SK-N-SH treated with all-trans-retinoic acid at 6 μM for 48 hours (cell line): ENCODE results near the gene ZNF575.

ENCODE experiments used
- ATAC-seq: fragments of 200-7000 bp; cut with Tn5 transposase; 3 replicates; pipeline ENCODE4 v1.9.1; 2020; ENCODE audit warnings: mild to moderate bottlenecking, moderate library complexity
- ARNTL ChIP-seq: fragments of 450-650 bp; formaldehyde crosslinking; IDR thresholded peaks from 2 replicates; pipeline ENCODE4 v1.5.0; 2020; ENCODE audit warnings: low read depth, mild to moderate bottlenecking, moderate library complexity, borderline replicate concordance
- CSDC2 ChIP-seq: fragments of 250-450 bp; sonication (Bioruptor Pico); IDR thresholded peaks from 2 replicates; pipeline ENCODE4 v1.5.0; 2020; ENCODE audit warnings: mild to moderate bottlenecking, moderate library complexity
- ESRRG ChIP-seq: fragments of 250-450 bp; sonication (Bioruptor Pico); IDR thresholded peaks from 2 replicates; pipeline ENCODE4 v1.6.1; 2021; ENCODE audit warnings: mild to moderate bottlenecking
- ISL1 ChIP-seq: fragments of 250-450 bp; sonication (Bioruptor Pico); IDR thresholded peaks from 2 replicates; pipeline ENCODE4 v2.1.2; 2022; ENCODE audit warnings: mild to moderate bottlenecking, moderate library complexity
- OSR1 ChIP-seq: fragments of 250-450 bp; sonication (Bioruptor Pico); IDR thresholded peaks from 2 replicates; pipeline ENCODE4 v1.8.0; 2022; ENCODE audit warnings: moderate library complexity, mild to moderate bottlenecking, inconsistent platforms
- PPARA ChIP-seq: fragments of 250-450 bp; sonication (Bioruptor Pico); IDR thresholded peaks from 2 replicates; pipeline ENCODE4 v1.5.0; 2020; ENCODE audit warnings: mild to moderate bottlenecking, borderline replicate concordance
- SNAI2 ChIP-seq: fragments of 250-450 bp; sonication (Bioruptor Pico); IDR thresholded peaks from 2 replicates; pipeline ENCODE4 v1.5.0; 2020; ENCODE audit warnings: mild to moderate bottlenecking, moderate library complexity
- TCF4 ChIP-seq: fragments of 250-450 bp; sonication (Bioruptor Pico); IDR thresholded peaks from 2 replicates; pipeline ENCODE4 v1.8.0; 2021; ENCODE audit warnings: mild to moderate bottlenecking, moderate library complexity, borderline replicate concordance
- TOX ChIP-seq: fragments of 250-450 bp; sonication (Bioruptor Pico); IDR thresholded peaks from 2 replicates; pipeline ENCODE4 v1.8.0; 2021; ENCODE audit warnings: mild to moderate bottlenecking, moderate library complexity, borderline replicate concordance
- ZC3H10 ChIP-seq: fragments of 250-450 bp; sonication (Bioruptor Pico); IDR thresholded peaks from 2 replicates; pipeline ENCODE4 v1.5.1; 2021; ENCODE audit warnings: mild to moderate bottlenecking, moderate library complexity
- ZFP30 ChIP-seq: fragments of 450-650 bp; formaldehyde crosslinking; IDR thresholded peaks from 2 replicates; pipeline ENCODE4 v1.5.0; 2022; ENCODE audit warnings: mild to moderate bottlenecking, moderate library complexity
- ZNF565 ChIP-seq: fragments of 450-650 bp; formaldehyde crosslinking; conservative IDR thresholded peaks from 2 replicates; pipeline ENCODE4 v1.5.0; 2020; ENCODE audit warnings: low read depth, mild to moderate bottlenecking, moderate library complexity
- ZNF70 ChIP-seq: fragments of 450-650 bp; formaldehyde crosslinking; IDR thresholded peaks from 2 replicates; pipeline ENCODE4 v1.5.0; 2020; ENCODE audit warnings: mild to moderate bottlenecking, moderate library complexity
- ZNF8 ChIP-seq: fragments of 450-650 bp; formaldehyde crosslinking; IDR thresholded peaks from 2 replicates; pipeline ENCODE4 v1.5.0; 2020; ENCODE audit warnings: mild to moderate bottlenecking, moderate library complexity
- TF ChIP-seq, protein P1 (sequence below): fragments of 250-450 bp; sonication (Bioruptor Pico); IDR thresholded peaks from 2 replicates; pipeline ENCODE4 v1.8.0; 2021; ENCODE audit warnings: low read depth, mild to moderate bottlenecking, moderate library complexity, borderline replicate concordance
- TF ChIP-seq, protein P2 (sequence below): fragments of 250-450 bp; sonication (Bioruptor Pico); IDR thresholded peaks from 2 replicates; pipeline ENCODE4 v1.5.1; 2020; ENCODE audit warnings: low read depth, mild to moderate bottlenecking, moderate library complexity
- TF ChIP-seq, protein P3 (sequence below): fragments of 250-450 bp; sonication (Bioruptor Pico); IDR thresholded peaks from 2 replicates; pipeline ENCODE4 v1.5.1; 2021; ENCODE audit warnings: mild to moderate bottlenecking, moderate library complexity
- TF ChIP-seq, protein P4 (sequence below): fragments of 250-450 bp; sonication (Bioruptor Pico); IDR thresholded peaks from 2 replicates; pipeline ENCODE4 v1.5.0; 2020; ENCODE audit warnings: mild to moderate bottlenecking, moderate library complexity
- TF ChIP-seq, protein P5 (sequence below): fragments of 250-450 bp; sonication (Bioruptor Pico); IDR thresholded peaks from 2 replicates; pipeline ENCODE4 v1.8.0; 2020; ENCODE audit warnings: mild to moderate bottlenecking, moderate library complexity, borderline replicate concordance

Gene ZNF575

DNA sequence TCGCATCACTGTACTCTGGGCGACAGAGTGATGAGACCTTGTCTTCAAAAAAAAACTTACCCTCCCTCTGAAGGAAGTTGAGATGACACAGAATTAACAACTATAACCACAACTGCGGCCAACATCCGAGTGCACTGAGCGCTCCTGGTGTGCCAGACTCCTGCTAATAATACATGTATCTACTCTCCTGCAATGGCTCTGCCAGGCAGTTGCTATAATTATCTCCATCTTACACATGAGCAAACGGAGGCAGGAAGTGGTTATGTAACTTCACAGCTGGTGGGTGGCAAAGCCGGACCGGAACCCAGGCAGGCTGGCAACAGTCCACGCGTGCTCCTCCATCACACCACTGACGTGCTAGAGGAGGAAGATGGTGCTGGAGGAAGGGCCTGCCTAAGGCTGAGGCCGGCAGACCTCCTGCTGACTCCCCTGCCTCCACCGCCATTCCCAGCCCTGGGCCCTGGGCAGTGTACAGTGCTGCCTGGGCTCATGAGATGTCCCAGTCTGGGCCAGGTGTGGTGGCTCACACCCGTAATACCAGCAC is 29.8 kb downstream of the ZNF575 start:
- TF ChIP-seq, protein P1, sequence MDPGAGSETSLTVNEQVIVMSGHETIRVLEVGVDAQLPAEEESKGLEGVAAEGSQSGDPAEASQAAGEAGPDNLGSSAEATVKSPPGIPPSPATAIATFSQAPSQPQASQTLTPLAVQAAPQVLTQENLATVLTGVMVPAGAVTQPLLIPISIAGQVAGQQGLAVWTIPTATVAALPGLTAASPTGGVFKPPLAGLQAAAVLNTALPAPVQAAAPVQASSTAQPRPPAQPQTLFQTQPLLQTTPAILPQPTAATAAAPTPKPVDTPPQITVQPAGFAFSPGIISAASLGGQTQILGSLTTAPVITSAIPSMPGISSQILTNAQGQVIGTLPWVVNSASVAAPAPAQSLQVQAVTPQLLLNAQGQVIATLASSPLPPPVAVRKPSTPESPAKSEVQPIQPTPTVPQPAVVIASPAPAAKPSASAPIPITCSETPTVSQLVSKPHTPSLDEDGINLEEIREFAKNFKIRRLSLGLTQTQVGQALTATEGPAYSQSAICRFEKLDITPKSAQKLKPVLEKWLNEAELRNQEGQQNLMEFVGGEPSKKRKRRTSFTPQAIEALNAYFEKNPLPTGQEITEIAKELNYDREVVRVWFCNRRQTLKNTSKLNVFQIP (CRISPR knock-in tag) = no peak
- TF ChIP-seq, protein P2, sequence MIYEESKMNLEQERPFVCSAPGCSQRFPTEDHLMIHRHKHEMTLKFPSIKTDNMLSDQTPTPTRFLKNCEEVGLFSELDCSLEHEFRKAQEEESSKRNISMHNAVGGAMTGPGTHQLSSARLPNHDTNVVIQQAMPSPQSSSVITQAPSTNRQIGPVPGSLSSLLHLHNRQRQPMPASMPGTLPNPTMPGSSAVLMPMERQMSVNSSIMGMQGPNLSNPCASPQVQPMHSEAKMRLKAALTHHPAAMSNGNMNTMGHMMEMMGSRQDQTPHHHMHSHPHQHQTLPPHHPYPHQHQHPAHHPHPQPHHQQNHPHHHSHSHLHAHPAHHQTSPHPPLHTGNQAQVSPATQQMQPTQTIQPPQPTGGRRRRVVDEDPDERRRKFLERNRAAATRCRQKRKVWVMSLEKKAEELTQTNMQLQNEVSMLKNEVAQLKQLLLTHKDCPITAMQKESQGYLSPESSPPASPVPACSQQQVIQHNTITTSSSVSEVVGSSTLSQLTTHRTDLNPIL (CRISPR knock-in tag) = no peak
- no peak for TF ChIP-seq TOX (CRISPR knock-in tag)
- no peak for TF ChIP-seq ESRRG (CRISPR knock-in tag)
- no peak for TF ChIP-seq ZNF565
- TF ChIP-seq ZFP30 = no peak
- TF ChIP-seq ISL1 (CRISPR knock-in tag) = no peak
- TF ChIP-seq ARNTL (CRISPR knock-in tag) = no peak
- TF ChIP-seq ZNF70 = no peak
- no peak for TF ChIP-seq ZC3H10 (CRISPR knock-in tag)
- no peak for TF ChIP-seq CSDC2
- ATAC-seq = peak; percentile 70

DNA sequence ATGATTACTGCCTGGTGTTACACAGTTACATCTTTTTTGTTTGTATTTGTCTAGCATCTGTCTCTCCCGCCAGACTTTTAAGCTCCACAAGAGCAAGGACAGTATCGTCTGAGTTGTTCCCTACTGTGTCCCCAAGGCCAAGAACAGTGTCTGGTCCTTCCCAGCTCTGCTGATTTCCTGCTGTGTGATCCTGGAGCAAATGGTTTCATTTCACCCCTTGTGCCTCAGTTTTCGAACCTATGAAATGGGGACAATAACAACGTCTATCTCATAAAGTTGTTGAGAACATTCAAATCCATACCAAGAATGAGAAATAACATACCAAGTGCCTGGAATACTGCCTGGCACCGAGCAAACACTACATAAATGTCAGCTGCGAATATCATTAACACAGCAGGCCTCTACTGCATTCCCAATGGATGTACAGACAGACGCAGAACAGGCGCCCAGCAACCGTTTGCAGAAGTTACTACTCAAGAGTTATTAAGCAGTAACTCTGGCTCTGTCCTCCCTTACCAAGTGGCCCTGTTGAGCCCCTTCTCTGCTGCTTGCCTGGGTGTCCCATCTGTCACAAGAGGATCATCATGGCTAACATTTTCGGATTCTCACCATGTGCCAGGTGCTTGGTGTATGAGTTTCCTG is 30.9 kb downstream of the ZNF575 start:
- no peak for ATAC-seq
- TF ChIP-seq SNAI2 (CRISPR knock-in tag) (no peak), TCF4 (no peak), TOX (CRISPR knock-in tag) (no peak), ZNF8 (CRISPR knock-in tag) (no peak), PPARA (CRISPR knock-in tag) (no peak), ESRRG (CRISPR knock-in tag) (no peak), ZFP30 (no peak), ARNTL (CRISPR knock-in tag) (no peak), OSR1 (CRISPR knock-in tag) (no peak), ISL1 (CRISPR knock-in tag) (no peak)
- TF ChIP-seq, protein P3, sequence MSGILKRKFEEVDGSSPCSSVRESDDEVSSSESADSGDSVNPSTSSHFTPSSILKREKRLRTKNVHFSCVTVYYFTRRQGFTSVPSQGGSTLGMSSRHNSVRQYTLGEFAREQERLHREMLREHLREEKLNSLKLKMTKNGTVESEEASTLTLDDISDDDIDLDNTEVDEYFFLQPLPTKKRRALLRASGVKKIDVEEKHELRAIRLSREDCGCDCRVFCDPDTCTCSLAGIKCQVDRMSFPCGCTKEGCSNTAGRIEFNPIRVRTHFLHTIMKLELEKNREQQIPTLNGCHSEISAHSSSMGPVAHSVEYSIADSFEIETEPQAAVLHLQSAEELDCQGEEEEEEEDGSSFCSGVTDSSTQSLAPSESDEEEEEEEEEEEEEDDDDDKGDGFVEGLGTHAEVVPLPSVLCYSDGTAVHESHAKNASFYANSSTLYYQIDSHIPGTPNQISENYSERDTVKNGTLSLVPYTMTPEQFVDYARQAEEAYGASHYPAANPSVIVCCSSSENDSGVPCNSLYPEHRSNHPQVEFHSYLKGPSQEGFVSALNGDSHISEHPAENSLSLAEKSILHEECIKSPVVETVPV = no peak
- TF ChIP-seq, protein P4, sequence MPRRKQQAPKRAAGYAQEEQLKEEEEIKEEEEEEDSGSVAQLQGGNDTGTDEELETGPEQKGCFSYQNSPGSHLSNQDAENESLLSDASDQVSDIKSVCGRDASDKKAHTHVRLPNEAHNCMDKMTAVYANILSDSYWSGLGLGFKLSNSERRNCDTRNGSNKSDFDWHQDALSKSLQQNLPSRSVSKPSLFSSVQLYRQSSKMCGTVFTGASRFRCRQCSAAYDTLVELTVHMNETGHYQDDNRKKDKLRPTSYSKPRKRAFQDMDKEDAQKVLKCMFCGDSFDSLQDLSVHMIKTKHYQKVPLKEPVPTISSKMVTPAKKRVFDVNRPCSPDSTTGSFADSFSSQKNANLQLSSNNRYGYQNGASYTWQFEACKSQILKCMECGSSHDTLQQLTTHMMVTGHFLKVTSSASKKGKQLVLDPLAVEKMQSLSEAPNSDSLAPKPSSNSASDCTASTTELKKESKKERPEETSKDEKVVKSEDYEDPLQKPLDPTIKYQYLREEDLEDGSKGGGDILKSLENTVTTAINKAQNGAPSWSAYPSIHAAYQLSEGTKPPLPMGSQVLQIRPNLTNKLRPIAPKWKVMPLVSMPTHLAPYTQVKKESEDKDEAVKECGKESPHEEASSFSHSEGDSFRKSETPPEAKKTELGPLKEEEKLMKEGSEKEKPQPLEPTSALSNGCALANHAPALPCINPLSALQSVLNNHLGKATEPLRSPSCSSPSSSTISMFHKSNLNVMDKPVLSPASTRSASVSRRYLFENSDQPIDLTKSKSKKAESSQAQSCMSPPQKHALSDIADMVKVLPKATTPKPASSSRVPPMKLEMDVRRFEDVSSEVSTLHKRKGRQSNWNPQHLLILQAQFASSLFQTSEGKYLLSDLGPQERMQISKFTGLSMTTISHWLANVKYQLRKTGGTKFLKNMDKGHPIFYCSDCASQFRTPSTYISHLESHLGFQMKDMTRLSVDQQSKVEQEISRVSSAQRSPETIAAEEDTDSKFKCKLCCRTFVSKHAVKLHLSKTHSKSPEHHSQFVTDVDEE (CRISPR knock-in tag) = no peak
- TF ChIP-seq, protein P5, sequence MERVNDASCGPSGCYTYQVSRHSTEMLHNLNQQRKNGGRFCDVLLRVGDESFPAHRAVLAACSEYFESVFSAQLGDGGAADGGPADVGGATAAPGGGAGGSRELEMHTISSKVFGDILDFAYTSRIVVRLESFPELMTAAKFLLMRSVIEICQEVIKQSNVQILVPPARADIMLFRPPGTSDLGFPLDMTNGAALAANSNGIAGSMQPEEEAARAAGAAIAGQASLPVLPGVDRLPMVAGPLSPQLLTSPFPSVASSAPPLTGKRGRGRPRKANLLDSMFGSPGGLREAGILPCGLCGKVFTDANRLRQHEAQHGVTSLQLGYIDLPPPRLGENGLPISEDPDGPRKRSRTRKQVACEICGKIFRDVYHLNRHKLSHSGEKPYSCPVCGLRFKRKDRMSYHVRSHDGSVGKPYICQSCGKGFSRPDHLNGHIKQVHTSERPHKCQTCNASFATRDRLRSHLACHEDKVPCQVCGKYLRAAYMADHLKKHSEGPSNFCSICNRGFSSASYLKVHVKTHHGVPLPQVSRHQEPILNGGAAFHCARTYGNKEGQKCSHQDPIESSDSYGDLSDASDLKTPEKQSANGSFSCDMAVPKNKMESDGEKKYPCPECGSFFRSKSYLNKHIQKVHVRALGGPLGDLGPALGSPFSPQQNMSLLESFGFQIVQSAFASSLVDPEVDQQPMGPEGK = no peak
- TF ChIP-seq, protein P1 (CRISPR knock-in tag) = no peak
- TF ChIP-seq, protein P2 (CRISPR knock-in tag) = no peak
